HG03558 (cell line): Measurements from ENCODE around the gene ABCC6.
"Not testable (repeated sequence)": the region's sequence is repeated elsewhere in the genome, so short reads cannot be mapped to it uniquely, and the experiment has no call there.

Experiments
- ATAC-seq: cut with Tn5 transposase; IDR thresholded peaks from one replicate; pipeline ENCODE4 v1.9.1; 2021; ENCODE audit warnings: moderate number of reproducible peaks; ENCODE audit not compliant: unreplicated experiment; ENCODE audit errors: extremely low read depth

Gene ABCC6

GRCh38 chr16:16222850-16223661 is at the start of gene ABCC6:
TSS of gene ABCC6 (minus strand) at chr16:16223494. CDS start at chr16:16223434, 60 bp downstream.
- ATAC-seq: not testable (repeated sequence)

DNA sequence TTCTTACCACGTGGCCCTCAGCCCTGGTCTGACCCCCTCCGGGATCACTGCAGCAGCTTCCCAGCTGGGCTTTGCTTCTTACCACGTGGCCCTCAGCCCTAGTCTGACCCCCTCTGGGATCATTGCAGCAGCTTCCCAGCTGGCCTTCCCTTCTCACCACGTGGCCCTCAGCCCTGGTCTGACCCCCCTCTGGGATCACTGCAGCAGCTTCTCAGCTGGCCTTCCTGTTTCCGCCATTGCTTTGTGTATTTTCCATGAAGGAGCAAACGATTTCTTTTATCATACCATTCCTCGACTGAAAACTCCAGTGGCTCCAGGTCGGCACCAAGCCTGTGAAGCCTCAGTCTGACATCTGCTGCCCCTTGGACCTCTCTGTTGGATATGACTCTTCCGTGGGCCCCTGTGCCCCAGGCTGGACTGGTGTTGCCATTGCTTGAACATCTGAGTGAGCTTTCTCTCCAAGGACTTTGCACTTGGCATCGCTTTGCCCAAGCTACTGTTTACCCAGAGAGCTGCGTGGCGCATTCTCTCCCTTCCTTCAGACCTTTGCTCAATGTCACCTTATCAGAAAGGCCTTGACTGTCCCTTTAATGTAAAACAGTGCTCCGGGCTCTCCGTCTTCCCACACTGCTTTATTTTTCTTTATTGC is 49.4 kb upstream of the ABCC6 start:
- ATAC-seq: not testable (repeated sequence)

GRCh38 chr16:16271658-16272057 is 48.4 kb upstream of the ABCC6 start:
- ATAC-seq: not testable (repeated sequence)

DNA sequence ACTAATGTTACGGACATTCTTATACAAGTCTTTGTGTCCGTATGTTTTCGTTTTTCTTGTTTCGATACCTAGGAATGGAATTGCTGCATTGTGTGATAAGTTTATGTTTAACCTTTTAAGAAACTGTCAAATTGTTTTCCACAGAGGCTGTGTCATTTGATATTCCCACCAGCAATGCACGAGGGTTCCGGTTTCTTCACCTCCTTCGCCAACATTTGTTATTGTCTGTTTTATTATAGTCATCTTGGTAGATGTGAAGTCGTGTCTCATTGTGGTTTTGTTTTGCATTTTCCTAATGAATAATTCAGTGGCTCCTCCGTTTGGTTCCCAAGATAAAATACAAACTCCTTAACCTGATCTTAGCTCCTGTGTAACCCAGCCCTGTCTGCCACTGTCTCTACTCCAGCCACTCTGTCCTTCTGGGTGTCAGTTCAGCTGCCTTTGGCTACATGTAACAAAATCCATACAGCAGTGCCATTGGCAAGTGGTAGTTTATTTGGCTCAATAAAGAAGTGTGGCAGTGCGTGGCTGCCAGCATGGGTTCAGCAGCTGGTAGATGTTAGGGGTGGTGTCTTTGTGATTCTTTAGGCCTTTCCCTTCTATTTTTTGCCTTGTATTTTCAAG is 45.0 kb upstream of the ABCC6 start:
- not testable (repeated sequence) for ATAC-seq

GRCh38 chr16:16267708-16268107 is 44.4 kb upstream of the ABCC6 start:
- not testable (repeated sequence) for ATAC-seq

DNA sequence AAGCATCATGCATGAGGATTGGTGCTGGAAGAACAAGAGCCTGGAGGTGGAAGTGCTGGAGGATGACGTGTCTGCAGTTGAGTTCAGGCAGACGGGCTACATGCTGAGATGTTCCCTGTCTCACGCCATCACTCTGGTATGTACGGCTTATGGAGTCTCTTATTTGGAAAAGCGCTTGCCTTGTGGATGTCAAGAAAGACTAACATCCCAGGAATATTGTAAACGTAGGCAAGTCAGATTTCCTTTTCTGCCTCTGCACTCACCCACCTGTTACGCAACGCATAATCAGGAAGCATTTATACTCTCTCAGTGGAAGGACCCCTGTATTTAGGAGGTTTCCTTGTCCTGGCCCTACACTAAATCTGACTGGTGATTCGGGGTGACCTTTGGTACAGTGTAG is 41.8 kb upstream of the ABCC6 start:
- ATAC-seq: not testable (repeated sequence)

- ATAC-seq: not testable (repeated sequence)
These were observed 40.7 kb upstream of the ABCC6 start for GRCh38 chr16:16263947-16264346.

- ATAC-seq: not testable (repeated sequence)
These were observed 39.8 kb upstream of the ABCC6 start for GRCh38 chr16:16262954-16263555.

- ATAC-seq: not testable (repeated sequence)
These were observed 36.7 kb upstream of the ABCC6 start for GRCh38 chr16:16259971-16260370.

DNA sequence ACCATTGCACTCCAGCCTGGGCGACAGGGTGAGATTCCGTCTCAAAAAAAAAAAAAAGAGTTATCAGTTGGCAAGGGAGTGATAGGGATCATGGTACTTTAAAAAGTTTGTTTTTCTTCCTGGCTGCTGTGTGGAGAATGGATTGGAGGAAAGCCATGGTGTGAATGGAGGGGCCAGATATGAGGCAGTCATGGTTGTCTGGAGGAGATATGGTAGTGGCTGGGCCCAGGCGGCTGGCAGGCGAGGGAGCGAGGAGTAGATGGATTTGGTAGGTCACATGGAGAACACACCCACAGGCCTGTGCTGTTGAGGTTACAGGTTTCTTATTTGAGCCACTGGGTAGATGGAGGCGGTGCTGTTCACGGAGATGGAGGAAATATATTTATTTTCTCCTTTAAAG is 35.5 kb upstream of the ABCC6 start:
- not testable (repeated sequence) for ATAC-seq

- ATAC-seq: not testable (repeated sequence)
These were observed 34.1 kb upstream of the ABCC6 start for GRCh38 chr16:16257301-16257923.

GRCh38 chr16:16252377-16252776 is 29.1 kb upstream of the ABCC6 start:
- not testable (repeated sequence) for ATAC-seq

GRCh38 chr16:16249621-16250330 is 26.5 kb upstream of the ABCC6 start:
- not testable (repeated sequence) for ATAC-seq

DNA sequence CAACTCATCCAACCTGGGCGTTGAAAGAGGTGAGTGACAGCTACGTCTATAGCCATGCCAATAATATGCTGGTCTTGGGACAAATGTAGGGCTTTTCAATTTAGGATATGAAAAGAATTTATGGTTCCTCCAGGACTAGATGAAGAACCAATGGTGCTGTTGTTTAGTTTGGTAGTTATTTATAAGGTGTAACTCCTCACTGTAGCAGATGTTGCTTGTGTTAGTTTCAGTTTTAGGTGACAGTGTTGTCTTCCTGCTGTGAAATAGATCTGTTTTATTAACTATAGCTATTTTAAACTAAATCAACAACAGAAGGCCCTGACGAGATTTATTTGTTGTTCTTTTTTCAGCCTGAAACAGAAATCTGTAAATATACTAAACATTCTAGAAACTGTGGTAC is 24.1 kb upstream of the ABCC6 start:
- ATAC-seq: not testable (repeated sequence)

DNA sequence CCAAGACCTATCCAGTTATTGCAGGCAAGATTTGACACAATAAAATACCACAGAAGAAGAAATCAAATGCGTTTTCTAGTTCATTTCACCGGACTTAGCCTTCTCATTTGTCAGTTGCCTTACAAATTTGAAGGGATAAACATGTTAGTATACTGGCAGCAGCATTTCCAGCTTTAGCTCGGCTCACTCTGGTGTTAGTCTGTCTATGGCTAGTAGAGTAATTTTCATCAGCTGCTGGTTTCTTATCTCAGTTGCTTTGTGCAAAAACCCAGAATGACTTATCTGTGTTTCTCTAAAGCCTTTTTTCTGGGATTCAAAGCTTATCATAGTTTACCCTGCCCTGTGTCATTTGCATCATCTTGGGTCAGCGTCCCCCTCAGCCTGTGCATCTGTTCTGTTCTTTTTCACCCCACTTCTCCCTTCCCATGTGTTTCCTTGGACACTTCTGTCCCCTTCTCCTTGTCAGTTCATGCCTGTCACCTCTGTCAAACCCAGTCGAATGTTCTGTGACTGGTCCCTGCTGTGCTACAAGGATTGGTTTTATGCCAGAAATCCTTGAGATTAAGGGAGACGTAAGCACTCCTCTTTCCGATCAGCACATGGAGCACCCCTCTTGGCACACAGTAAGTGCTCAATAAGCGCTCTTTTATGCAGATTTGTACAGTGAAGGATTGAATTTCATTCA is 23.4 kb upstream of the ABCC6 start:
- ATAC-seq: not testable (repeated sequence)

DNA sequence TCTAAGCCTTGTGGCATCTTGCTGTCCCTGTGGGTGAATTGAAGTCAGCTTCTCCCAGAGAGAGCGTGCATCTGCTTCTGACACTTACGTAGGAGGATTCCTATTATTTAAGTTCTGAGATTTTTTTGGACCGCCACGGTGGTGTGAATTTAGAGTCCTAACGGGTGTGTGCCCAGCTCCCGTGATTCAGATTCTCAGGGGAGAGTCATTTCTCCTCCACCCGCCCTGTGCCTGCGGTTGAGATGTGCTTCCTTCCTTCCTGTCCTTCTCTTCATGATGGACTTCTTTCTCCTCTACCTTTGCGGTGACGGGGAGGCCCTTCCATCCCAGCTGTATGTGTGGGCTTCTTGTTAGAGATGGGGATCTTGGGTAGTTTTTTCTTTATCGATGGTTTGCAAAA is 20.6 kb upstream of the ABCC6 start:
- not testable (repeated sequence) for ATAC-seq

DNA sequence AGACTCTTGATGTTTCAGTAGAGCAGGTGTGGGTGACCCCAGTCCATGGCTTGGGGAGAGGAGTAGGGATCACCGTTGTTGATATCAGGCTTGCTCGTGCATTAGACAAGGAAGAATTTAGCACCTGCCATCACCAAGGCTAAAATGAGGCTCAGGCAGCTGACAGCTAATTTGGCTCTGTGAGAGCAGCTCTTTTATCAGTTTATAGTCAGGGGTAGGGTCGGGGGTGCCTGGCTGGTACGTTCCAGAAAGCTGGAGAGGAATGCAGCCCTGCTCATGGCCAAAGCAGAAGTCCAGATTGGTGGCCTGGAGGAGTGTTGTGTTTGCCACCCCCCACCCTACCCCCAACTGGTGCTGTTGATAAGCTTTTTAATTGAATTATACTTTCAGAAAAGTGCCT is 17.4 kb upstream of the ABCC6 start:
- ATAC-seq: not testable (repeated sequence)

DNA sequence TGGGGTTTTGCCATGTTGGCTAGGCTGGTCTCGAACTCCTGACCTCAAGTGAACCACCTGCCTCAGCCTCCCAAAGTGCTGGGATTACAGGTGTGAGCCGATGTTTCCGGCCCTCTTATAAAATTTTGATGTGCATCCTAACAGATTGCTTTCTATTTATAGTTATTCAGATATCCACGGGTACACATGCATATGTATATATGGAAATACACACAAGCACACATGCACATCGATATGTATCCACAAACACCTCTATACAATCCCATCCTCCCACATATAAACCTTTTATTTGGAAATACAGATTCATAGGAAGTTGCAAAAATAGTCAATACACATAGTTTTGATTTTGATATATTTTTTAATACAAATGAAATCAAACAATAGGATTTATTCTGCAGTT is 14.4 kb upstream of the ABCC6 start:
- not testable (repeated sequence) for ATAC-seq

DNA sequence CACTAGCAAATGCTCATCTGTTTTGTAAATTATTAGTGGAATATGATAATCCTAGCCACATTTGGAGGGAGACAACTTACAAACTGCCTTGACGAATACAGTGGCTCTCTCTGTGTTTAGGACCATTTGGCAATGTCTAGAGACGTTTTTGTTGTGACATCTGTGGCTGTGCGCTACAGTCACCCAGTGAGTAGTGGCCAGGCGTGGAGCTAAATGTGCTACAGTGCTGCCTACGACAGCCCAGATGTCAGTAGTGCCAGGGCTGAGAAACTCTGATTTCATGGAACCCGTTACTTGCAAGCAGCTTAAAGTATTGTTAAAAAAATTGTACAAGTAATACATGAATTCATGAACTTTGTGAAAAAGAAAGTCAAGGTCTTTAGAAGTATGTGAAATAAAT is 13.8 kb upstream of the ABCC6 start:
- ATAC-seq: not testable (repeated sequence)
